IPS DF 19.7 (cell line): ENCODE data around the gene PRMT7.
"Not testable (repeated sequence)": the region's sequence is repeated elsewhere in the genome, so short reads cannot be mapped to it uniquely, and the experiment has no call there.

ENCODE experiments used
- DNase-seq: peaks from one replicate; pipeline ENCODE4 v3.0.0-alpha.2; 2013; ENCODE audit warnings: low read depth, low spot score

PRMT7 gene

DNA sequence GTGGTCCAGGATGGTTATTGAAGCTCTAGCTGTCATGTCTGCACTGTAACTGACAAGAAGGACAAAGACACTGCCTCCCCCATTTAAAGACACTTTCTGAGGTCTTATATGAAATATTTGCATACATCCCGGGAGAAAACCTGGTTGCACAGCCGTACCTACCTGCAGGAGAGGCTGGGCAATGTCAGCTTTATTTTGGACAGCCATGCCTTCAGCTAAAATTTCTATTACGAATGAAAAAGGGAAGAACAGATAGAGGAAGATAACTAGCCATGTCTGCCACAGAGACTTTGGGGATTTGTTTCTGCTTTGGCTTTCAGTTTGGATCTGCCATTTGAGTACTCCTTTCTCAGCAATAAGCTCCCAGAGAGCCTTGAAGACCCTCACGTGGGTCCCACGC lies 27.5 kb upstream of the PRMT7 start:
- no peak for DNase-seq

GRCh38 chr16:68283801-68284598 lies 26.8 kb upstream of the PRMT7 start:
- no peak for DNase-seq

DNA sequence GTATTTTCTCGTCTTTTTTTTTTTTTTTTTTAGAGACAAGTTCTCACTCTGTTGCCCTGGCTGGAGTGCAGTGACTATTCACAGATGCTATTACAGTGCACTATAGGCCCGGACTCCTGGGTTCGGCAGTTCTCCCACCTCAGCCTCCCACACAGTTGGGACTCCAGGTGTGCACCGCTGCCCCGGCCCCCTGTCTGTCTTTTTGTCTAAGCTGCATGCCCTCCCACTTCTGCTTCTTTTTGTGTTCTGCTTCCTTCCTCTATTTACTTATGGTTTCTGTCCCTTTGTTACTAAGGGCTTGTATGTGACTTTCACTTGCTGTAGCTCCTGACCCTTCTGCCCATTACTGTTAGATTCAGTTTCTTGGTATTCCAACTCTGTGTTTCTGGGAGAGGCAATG lies 26.0 kb upstream of the PRMT7 start:
- DNase-seq, result no peak

DNA sequence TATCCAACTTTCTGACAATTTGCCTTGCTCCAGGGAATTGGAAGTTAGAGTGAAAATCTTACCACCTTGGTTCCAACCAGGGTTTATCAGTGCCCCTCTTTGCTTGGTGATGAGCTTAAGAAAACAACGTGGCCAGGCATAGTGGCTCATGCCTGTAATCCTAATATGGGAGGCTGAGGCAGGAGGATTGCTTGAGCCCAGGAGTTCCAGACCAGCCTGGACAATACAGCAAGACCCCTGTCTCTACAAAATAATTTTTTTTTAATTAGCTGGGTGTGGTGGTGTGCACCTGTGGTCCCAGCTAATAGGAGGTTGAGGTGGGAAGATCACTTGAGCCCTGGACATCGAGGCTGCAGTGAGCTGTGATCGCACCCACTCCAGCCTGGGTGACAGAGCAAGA lies 25.1 kb upstream of the PRMT7 start:
- DNase-seq, result no peak

DNA sequence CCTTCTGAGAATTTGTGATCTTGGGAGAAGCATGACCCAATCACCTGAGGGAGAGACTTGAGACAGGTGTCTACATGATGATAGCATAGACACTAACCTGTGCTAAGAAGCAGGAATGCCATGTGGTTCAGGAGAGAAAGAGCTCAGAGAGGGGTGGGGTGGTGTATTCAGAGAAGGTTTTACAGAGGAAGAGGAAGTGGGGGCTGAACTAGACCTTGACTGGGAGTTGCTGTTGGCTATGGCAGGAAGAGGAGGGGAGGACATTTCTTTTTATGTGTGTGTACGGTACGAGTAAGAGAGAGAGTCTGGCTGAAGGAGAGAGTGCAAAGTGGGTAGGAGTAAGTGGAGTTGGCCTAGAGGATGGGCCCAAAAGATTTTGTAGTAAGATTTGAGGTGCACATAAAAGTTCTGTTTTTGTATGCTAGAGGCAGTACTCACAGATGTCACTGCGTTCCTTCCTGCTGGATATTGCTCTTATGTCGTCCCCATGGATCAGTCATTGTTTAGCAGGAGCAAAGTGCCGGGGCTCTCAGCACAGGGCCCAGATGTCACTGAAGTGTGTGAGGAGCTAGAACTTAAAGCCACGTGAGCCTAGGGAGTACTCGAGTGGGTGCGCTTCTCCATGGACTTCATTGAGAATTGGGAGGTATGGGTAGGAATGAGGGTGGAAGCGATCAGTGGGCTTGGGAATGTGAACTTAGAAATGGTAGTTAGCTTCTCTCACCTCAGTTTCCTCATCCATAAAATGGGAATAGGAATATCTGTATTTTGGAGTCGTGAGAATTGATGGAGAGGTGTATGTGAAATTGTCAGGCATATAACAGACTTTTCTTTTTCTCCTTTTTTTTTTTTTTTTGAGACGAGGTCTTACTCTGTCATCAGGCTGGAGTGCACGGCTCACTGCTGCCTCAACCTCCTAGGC lies 24.4 kb upstream of the PRMT7 start:
- no peak for DNase-seq

- DNase-seq, result no peak
Measured at GRCh38 chr16:68287276-68288251, 23.3 kb upstream of the PRMT7 start.

GRCh38 chr16:68288252-68288650 lies 22.6 kb upstream of the PRMT7 start:
- DNase-seq, result no peak

GRCh38 chr16:68288796-68289195 lies 22.0 kb upstream of the PRMT7 start:
- not testable (repeated sequence) for DNase-seq

- no peak for DNase-seq
Measured at GRCh38 chr16:68289202-68289601, 21.6 kb upstream of the PRMT7 start.

DNA sequence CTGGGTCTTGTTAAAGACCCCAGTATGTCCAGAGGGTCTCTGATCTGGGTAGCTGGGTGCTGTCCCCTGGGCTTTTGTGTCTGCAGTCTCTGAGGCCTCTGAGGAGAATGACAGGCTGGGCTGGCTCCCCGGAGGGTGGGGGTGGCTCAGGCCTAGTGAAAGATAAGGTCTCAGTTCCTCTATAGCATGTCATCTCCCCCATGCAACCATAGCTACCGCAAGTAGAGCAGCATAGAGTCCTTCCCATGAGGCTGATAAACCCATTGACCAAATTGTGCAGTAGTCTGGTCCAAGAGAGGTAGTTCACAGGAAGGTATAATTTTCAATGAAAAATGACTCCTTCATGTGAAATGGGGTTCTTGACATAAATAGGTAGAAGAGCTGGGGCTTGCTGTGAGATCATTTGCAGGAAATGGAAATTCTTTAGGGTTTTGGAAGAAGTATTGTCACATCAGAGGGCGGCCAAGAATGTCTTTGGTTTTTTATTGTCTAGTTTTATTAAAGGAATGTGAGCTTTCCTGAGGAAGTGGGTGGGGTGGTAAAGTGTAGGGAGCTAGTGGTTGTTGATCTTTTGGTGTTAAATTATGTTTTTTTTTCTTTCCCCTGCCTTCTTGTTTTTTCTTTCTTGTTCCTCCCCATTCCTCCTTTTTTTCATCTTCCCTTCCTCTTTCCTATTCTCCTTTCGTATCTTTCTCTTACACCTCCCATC lies 21.0 kb upstream of the PRMT7 start:
- DNase-seq, result no peak

DNA sequence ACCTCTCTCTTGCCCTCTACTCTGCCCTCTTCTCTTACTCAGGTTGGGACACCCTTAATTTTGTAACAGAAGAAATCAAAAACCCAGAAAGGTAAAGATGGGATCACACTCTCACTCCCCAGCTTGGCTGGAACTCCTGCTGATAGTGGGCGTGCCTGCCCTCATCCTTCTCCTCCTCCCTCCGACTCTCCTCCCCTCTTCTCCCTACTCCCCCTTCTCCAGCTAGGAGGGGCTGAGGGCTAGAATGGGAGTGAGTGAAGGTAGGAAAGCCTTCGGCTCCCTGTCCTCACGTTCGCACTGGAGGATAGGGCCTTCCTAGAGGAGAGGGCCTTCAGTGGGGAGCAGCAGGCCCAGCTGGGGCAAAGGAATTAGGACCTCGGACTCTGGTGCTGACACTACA lies 20.4 kb upstream of the PRMT7 start:
- DNase-seq, result no peak

DNA sequence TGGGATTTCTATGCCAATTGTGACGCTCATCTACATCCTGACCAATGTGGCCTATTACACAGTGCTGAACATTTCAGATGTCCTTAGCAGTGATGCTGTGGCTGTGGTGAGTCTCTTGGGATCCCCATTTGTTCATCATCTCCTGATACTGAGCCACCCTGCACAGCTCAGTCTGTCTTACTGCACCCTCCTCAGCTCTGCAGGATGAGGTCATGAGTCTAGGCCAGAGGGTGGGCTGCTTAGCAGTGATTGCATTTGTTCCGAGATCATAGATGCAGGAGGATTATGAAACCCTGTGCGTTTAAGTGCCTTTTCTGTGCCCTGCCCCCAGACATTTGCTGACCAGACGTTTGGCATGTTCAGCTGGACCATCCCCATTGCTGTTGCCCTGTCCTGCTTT lies 19.6 kb upstream of the PRMT7 start:
- no peak for DNase-seq

DNA sequence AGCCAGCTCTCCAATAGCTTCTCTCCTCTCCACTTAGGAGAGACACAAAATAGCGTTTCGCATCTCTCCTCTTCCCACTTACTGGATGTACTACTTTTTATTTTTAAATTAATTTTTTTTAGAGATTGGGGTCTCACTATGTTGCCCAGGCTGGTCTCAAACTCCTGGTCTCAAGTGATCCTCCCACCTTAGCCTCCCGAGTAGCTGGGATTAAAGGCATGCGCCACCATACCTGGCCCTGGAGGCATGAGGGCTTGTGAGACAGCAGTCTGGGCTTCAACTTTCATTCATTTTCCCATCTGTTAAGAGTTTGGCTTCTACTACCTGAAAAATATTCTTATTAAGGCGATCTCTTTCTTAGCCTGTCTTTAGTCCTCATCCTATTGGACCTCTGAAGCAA lies 18.4 kb upstream of the PRMT7 start:
- no peak for DNase-seq

GRCh38 chr16:68296291-68296690 lies 14.5 kb upstream of the PRMT7 start:
- no peak for DNase-seq

GRCh38 chr16:68296693-68297092 lies 14.1 kb upstream of the PRMT7 start:
- no peak for DNase-seq

DNA sequence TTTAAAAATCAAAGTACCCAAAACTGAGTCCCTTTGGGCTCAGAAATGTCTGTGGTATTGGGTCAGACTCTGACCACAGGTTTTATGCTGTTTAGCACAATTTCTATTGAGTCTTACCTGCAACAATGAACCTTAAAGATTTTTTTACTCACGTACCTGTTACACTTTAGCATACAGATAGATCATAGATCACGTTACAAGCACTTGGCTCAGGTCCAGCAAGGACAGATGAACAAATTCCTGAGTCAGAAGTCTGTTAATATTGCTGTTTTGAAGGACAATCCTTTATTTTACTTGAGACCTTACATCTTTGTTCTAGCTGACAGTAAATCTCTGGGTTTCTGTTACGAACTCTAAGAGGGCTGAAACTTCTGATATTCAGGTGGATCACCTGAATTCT lies 12.9 kb upstream of the PRMT7 start:
- no peak for DNase-seq

DNA sequence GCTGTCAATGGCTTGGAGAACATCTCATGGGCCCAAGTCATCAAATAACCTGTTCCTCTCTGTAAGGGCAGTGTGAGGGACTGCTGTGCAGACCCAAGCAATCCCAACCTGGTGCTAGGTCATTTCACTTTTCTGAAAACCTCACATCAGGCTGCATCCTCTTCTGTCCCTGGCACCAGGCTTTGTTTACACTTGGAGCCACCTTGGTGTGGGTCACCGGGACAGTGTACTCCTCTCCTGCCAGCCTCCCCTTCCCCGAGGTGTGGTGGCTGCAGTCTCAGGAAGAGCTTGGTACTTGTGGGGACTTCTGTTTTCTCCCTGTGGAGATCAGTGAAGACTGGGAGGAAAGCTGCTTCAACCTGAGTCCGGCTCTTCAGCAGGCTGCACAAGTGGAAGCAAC lies 12.5 kb upstream of the PRMT7 start:
- DNase-seq, result no peak

GRCh38 chr16:68298907-68299561 lies 11.8 kb upstream of the PRMT7 start:
- DNase-seq, result no peak

GRCh38 chr16:68299571-68300453 lies 11.0 kb upstream of the PRMT7 start:
- no peak for DNase-seq
